GM12874 (cell line): ENCODE data around the gene ZIC5.

Experiments
- TF ChIP-seq, protein P1 (sequence below): IDR thresholded peaks from 2 replicates; pipeline ENCODE4 v1.5.1; 2011; ENCODE audit warnings: low read depth, mild to moderate bottlenecking, control low read depth, low read length, moderate library complexity; ENCODE audit not compliant: insufficient read depth

Gene ZIC5

DNA sequence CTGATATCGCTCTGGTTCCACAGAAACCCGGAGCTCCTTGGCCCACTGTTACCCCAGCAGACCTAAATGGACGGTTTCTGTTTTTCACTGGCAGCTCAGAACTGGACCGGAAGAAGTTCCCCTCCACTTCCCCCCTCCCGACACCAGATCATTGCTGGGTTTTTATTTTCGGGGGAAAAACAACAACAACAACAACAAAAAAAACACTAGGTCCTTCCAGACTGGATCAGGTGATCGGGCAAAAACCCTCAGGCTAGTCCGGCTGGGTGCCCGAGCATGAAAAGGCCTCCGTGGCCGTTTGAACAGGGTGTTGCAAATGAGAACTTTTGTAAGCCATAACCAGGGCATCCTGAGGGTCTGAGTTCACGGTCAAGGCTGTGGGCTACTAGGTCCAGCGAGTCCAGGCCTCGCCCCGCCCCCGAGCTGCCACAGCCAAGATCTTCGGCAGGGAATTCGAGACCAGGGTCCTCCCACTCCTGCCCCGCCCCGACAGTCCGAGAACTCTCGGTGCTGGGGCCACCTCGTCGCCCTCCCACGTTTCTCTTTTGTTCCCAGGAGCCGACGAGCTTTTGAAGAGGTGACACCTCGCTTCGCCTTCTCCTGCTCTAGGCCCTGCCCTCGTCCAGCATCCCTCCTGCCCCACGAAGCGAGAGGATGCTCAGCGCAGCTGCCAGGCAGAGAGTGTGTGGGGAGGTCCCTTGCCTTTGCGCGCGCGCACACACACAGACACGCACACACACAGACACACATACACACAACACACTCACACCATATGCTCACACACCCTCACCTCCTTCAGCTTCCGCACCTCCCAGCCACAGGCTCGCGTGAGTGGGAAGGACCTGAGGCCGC is 18.8 kb upstream of the ZIC5 start:
- TF ChIP-seq, protein P1, sequence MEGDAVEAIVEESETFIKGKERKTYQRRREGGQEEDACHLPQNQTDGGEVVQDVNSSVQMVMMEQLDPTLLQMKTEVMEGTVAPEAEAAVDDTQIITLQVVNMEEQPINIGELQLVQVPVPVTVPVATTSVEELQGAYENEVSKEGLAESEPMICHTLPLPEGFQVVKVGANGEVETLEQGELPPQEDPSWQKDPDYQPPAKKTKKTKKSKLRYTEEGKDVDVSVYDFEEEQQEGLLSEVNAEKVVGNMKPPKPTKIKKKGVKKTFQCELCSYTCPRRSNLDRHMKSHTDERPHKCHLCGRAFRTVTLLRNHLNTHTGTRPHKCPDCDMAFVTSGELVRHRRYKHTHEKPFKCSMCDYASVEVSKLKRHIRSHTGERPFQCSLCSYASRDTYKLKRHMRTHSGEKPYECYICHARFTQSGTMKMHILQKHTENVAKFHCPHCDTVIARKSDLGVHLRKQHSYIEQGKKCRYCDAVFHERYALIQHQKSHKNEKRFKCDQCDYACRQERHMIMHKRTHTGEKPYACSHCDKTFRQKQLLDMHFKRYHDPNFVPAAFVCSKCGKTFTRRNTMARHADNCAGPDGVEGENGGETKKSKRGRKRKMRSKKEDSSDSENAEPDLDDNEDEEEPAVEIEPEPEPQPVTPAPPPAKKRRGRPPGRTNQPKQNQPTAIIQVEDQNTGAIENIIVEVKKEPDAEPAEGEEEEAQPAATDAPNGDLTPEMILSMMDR, result no peak

DNA sequence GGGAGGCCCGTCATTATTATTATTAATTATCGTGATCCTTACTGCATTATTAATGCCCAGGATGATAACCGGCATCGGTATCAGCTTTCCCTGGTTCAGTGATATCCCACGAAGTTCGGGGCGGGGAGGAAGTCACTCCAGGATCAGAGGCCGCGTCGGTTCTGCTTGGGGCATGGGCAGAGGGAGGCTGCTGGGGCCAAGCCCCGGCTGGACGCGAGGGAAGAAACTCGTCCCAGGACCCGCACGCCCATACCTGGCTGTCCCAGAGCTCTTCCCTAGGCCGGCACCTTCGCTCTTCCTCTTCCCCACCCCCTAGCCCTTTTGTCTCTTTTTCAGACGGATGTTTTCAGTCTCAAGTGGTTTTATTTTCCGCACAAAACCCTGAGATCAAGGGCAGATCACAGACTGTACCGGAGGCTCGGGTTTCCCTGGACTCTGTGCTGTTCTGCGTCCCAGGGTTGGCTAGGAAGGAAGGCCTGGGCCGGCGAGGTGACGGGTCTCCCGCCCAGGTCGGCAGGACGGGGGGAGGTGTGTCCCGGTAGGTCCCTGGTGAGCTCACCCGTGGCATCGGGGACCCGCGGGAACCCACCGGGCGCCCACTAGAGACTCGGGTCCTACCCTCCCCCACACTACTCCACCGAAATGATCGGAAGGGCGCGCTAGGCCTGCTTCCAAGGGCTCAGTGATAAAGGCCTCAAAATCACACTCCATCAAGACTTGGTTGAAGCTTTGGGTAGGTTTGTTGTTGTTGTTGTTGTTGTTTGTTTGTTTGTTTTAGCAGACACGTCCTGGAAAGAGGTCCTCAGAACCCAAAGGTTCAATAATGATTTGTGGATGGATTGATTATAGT is 17.9 kb upstream of the ZIC5 start:
- TF ChIP-seq, protein P1, result no peak

DNA sequence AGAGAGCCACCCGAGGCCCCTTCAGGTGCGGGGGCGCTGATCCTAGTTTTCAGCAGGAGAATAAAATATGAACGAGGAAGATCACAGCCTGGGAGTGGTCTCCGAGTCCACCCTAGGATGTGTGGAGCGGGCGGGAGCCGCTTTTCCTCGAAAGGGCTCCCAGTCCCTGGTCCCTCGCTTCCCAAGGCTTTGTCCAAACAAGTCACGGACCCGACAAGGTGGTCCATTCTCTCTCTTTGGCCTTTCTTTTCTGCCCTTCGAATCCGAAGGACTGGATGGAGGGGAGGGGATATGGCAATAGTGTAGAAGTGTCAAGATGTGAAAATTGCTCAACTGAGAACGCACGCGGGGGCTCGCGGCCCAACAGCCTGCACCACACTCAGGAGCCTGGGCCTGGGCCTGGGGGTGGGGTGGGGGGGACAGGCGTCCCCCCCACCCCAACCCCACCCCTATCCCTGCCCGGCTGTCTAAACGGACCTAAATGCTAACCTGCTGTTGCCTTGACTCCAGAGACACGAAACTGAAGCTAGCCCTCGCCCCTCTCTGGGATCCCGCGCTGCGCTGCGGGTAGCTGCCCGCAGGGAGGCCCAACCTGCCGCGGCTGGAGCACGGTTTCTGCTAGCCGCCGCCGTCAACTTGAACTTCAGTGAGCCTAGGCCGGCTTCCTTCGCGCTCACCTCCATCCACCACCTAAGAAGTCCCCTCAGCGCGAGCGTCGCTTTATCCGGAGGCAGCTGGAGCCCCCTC is 17.1 kb upstream of the ZIC5 start:
- TF ChIP-seq, protein P1, result no peak

DNA sequence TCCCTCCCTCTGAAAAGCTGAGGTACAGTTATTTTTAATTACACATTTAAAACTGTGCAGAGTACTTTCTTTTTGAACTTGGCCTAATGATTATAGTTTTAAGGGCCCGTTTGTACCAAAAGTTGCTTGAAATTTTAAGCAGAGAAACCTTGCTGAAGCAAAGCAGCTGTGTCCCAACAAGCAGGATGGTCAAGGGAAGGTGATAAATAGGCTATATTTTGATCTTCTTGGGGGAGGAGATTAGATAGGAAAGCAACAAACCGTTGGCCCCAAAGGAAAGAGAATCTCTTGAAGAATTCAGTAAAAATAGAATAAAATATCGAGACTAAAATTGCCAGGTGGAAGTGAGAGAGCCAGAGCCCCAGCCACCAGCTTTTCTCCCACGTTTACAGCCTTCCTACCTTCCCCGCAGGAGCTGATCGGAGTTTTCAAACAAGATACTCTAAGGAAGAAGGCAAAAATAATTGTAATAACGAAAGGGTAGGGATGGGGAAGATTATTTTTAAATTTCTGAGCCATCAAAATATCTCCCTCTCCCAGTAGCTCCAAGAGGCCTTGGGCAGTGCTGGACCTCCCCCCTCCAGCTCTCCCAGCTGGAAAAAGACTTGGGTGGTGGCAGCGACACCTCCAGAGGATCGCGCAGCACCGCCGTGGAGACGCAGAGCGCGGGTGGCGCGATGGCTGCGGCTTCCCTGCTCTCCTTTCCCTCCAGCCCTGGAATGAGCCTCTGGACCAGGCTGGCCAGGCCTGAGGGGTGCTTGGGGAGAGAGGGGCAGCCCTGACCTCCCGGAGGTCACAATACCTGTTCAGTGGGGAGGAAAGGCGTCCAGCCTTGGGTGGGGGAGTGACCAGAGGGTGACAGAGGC is 15.8 kb upstream of the ZIC5 start:
- TF ChIP-seq, protein P1, result no peak

DNA sequence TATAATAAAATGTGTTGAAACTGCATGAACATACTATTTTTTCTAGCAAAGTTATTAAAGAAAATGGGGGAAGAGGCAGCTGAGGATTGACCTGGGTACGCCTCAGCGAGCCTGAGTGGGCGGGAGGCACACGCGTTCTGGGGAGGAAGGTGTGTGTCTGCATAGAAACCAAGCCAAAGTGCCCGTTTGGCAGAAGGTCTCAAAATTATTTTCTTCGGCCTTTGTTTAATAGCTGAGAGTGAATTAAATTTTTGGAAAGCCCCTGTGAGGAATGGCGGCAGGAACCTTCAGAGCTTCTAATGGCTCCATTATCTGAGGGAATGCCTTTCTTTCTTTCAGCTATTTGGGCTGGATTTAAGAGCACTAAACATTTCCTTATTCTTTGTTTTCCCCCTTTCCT is 15.2 kb upstream of the ZIC5 start:
- TF ChIP-seq, protein P1, result no peak

DNA sequence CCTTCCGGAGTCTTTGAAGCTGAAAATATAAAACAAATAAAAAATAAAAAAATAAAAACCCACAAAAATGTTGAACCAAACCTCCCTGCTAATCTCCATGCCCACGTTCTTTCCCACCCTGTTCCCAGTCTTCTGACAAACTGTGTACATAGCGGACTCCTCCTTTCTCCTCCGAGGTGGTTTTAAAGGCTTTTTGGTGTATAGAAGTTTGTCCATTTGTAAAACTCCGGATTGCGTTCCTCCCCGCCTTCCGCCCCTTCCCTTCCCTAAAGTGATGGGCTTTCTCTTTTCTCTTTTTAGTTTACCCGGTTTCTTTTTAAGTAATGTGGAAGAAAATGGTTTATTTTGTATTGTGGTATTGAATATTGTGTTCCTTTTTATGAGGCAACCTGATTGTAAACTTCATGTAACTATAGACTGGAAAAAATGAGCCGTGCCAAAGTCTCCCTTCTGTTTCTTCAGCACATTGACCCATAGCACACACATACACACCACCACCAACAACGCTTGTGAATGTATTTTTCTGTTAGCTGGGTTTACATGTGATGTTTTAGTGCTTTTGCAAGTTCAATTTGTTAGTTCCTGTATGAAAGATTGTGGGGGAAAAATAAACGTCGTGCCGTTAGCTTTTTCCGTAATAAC is 14.4 kb upstream of the ZIC5 start:
- TF ChIP-seq, protein P1, result no peak
